OCI-LY1 (cell line): ENCODE measurements around the gene UBL3.

Experiments used
- H2AFZ ChIP-seq: fragments of 200-600 bp; sonication (generic), shearing (Covaris generic); 2 replicates; pipeline ENCODE4 v1.6.0; 2014; ENCODE audit warnings: antibody characterized with exemption, mild to moderate bottlenecking, low read length
- H3F3A ChIP-seq: fragments of 200-600 bp; sonication (generic), shearing (Covaris generic); 2 replicates; pipeline ENCODE4 v1.6.0; 2014; ENCODE audit warnings: mild to moderate bottlenecking, antibody characterized with exemption, low read length, moderate library complexity; ENCODE audit not compliant: insufficient read depth
- H3K27ac ChIP-seq: fragments of 200-600 bp; sonication (generic); 2 replicates; pipeline ENCODE4 v1.5.1; 2014; ENCODE audit warnings: low read length, mixed run types, mild to moderate bottlenecking, low read depth; ENCODE audit not compliant: poor library complexity, severe bottlenecking
- H3K27me3 ChIP-seq: fragments of 200-600 bp; sonication (generic); 2 replicates; pipeline ENCODE4 v1.6.0; 2014; ENCODE audit warnings: antibody characterized with exemption, mild to moderate bottlenecking, low read length, moderate library complexity; ENCODE audit not compliant: insufficient read depth
- H3K36me3 ChIP-seq: fragments of 200-600 bp; sonication (generic); 2 replicates; pipeline ENCODE4 v1.6.1; 2014; ENCODE audit warnings: mild to moderate bottlenecking, antibody characterized with exemption, low read length, moderate library complexity, mixed read lengths; ENCODE audit not compliant: insufficient read depth
- H3K4me1 ChIP-seq: fragments of 200-600 bp; sonication (generic); 2 replicates; pipeline ENCODE4 v1.5.1; 2014; ENCODE audit warnings: mild to moderate bottlenecking, low read length, moderate library complexity; ENCODE audit not compliant: insufficient read depth, severe bottlenecking
- H3K4me2 ChIP-seq: fragments of 200-600 bp; sonication (generic), shearing (Covaris generic); 2 replicates; pipeline ENCODE4 v1.6.1; 2014; ENCODE audit warnings: low read length
- H3K4me3 ChIP-seq: fragments of 200-600 bp; sonication (generic); 2 replicates; pipeline ENCODE4 v1.5.1; 2014; ENCODE audit warnings: low read length, low read depth, mild to moderate bottlenecking, mixed read lengths; ENCODE audit not compliant: poor library complexity, severe bottlenecking
- H3K79me2 ChIP-seq: fragments of 200-600 bp; shearing (Covaris generic); 2 replicates; pipeline ENCODE4 v1.6.1; 2016; ENCODE audit warnings: mixed run types, low read length, mixed read lengths; ENCODE audit not compliant: insufficient read depth
- H3K9ac ChIP-seq: fragments of 200-600 bp; sonication (generic), shearing (Covaris generic); 2 replicates; pipeline ENCODE4 v1.6.1; 2014; ENCODE audit warnings: mild to moderate bottlenecking, low read length, mixed read lengths
- H3K9me2 ChIP-seq: fragments of 200-600 bp; sonication (generic), shearing (Covaris generic); 2 replicates; pipeline ENCODE4 v1.6.1; 2014; ENCODE audit warnings: low read depth, mild to moderate bottlenecking, low read length, mixed read lengths
- H3K9me3 ChIP-seq: fragments of 200-600 bp; shearing (Covaris generic); 2 replicates; pipeline ENCODE4 v1.6.1; 2014; ENCODE audit warnings: low read length, mixed read lengths
- H4K20me1 ChIP-seq: fragments of 200-600 bp; sonication (generic), shearing (Covaris generic); 2 replicates; pipeline ENCODE4 v1.6.0; 2016; ENCODE audit warnings: mild to moderate bottlenecking, low read length; ENCODE audit not compliant: insufficient read depth
- CTCF ChIP-seq: fragments of 200-600 bp; sonication (generic), shearing (Covaris generic); IDR thresholded peaks from 2 replicates; pipeline ENCODE4 v1.5.1; 2017; ENCODE audit warnings: mild to moderate bottlenecking, antibody characterized with exemption, low read length, moderate library complexity, mixed read lengths
- EZH2 ChIP-seq: fragments of 200-600 bp; sonication (generic), shearing (Covaris generic); IDR thresholded peaks from 2 replicates; pipeline ENCODE4 v1.8.0; 2017; ENCODE audit warnings: borderline replicate concordance, mixed run types, mild to moderate bottlenecking, antibody characterized with exemption, low read length, moderate library complexity, mixed read lengths

UBL3 gene

GRCh38 chr13:29718694-29719093 lies 131.7 kb downstream of the UBL3 start:
- TF ChIP-seq CTCF (no peak), EZH2 (no peak)
- H4K20me1 ChIP-seq = no peaks in the 10 kb centered on the region
- no peaks in the 10 kb centered on the region for H3K27me3 ChIP-seq

GRCh38 chr13:29716493-29716892 lies 133.9 kb downstream of the UBL3 start:
- no peaks in the 10 kb centered on the region for H3K4me1 ChIP-seq
- H3K9me2 ChIP-seq = no peaks in the 10 kb centered on the region
- TF ChIP-seq CTCF (no peak), EZH2 (no peak)

More at GRCh38 chr13:29718694-29719093, 131.7 kb downstream of the UBL3 start:
- Histone ChIP-seq H3K27ac (no peak overlapping the region), H3K4me3 (no peak overlapping the region), H3K9ac (no peak overlapping the region), H3F3A (no peaks in the 10 kb centered on the region), H3K36me3 (no peaks in the 10 kb centered on the region), H3K79me2 (no peaks in the 10 kb centered on the region), H3K4me1 (no peaks in the 10 kb centered on the region), H3K4me2 (no peak overlapping the region), H3K9me3 (no peaks in the 10 kb centered on the region), H2AFZ (no peak overlapping the region), H3K9me2 (no peaks in the 10 kb centered on the region)

More at GRCh38 chr13:29716493-29716892, 133.9 kb downstream of the UBL3 start:
- H3K27me3 ChIP-seq = no peaks in the 10 kb centered on the region; the same call in 1 of the 2 replicates
- H3K36me3 ChIP-seq = no peaks in the 10 kb centered on the region
- no peak overlapping the region for H3K27ac ChIP-seq
- H3K4me2 ChIP-seq = no peak overlapping the region
- H3F3A ChIP-seq = no peaks in the 10 kb centered on the region
- no peak overlapping the region for H3K9ac ChIP-seq
- no peak overlapping the region for H3K4me3 ChIP-seq
- H4K20me1 ChIP-seq = no peaks in the 10 kb centered on the region
- no peaks in the 10 kb centered on the region for H3K9me3 ChIP-seq
- no peak overlapping the region for H2AFZ ChIP-seq
- H3K79me2 ChIP-seq = no peaks in the 10 kb centered on the region
